Measurements from ENCODE around the gene PBX1.

GRCh38 chr1:164647211-164647610, 88.2 kb downstream of the PBX1 start:
- TF ChIP-seq, protein P1, sequence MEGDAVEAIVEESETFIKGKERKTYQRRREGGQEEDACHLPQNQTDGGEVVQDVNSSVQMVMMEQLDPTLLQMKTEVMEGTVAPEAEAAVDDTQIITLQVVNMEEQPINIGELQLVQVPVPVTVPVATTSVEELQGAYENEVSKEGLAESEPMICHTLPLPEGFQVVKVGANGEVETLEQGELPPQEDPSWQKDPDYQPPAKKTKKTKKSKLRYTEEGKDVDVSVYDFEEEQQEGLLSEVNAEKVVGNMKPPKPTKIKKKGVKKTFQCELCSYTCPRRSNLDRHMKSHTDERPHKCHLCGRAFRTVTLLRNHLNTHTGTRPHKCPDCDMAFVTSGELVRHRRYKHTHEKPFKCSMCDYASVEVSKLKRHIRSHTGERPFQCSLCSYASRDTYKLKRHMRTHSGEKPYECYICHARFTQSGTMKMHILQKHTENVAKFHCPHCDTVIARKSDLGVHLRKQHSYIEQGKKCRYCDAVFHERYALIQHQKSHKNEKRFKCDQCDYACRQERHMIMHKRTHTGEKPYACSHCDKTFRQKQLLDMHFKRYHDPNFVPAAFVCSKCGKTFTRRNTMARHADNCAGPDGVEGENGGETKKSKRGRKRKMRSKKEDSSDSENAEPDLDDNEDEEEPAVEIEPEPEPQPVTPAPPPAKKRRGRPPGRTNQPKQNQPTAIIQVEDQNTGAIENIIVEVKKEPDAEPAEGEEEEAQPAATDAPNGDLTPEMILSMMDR (IDR thresholded peaks at IDR 0.05; ENCODE audit: low read depth, low read length), result no peak
- TF ChIP-seq EZH2phosphoT487 (IDR thresholded peaks at IDR 0.05; ENCODE audit: low read depth), result no peak

Measured in OCI-LY3 (cell line).